WTC11 (cell line): Measurements from ENCODE around the gene RAB8B. TPM values are rescaled to one million over a fixed set of nuclear protein-coding genes. Genes with fewer than 3 reads are reported as not detected.

ENCODE experiments used
- ATAC-seq: fragments of 200-7000 bp; cut with Tn5 transposase; 2 replicates; pipeline ENCODE4 v1.10.0; 2021; ENCODE audit warnings: mild to moderate bottlenecking, moderate library complexity
- CTCF ChIA-PET: fragments of 300-600 bp; sonication (Branson Sonifier 250); formaldehyde crosslinking; loops from one replicate; lab custom pipeline; 2021; ENCODE audit warnings: antibody characterized with exemption; lab: Charles Lee
- POLR2A ChIA-PET: fragments of 350-600 bp; sonication (Branson Sonifier 250); formaldehyde crosslinking; loops from one replicate; lab custom pipeline; 2021; ENCODE audit warnings: antibody characterized with exemption; lab: Charles Lee
- DNase-seq: peaks from one replicate; pipeline ENCODE4 v3.0.0; 2021; ENCODE audit warnings: low spot score
- H3K27ac Mint-ChIP-seq: 2 replicates; pipeline ENCODE4 v1.8.0; 2021; ENCODE audit warnings: mixed read lengths
- H3K27me3 Mint-ChIP-seq: 2 replicates; pipeline ENCODE4 v1.8.0; 2021; ENCODE audit warnings: low read depth, mild to moderate bottlenecking, moderate library complexity, mixed read lengths
- H3K36me3 Mint-ChIP-seq: 2 replicates; pipeline ENCODE4 v1.8.0; 2021; ENCODE audit warnings: mixed read lengths
- H3K4me1 Mint-ChIP-seq: 2 replicates; pipeline ENCODE4 v1.8.0; 2022; ENCODE audit warnings: mixed read lengths
- H3K4me3 Mint-ChIP-seq: 2 replicates; pipeline ENCODE4 v1.8.0; 2021; ENCODE audit warnings: mild to moderate bottlenecking, moderate library complexity, mixed read lengths
- H3K9me3 Mint-ChIP-seq: 2 replicates; pipeline ENCODE4 v1.8.0; 2021; ENCODE audit warnings: mixed read lengths
- ETV6 ChIP-seq: sonication (generic); formaldehyde crosslinking; IDR thresholded peaks from 2 replicates; pipeline ENCODE4 v1.8.1; 2022; ENCODE audit warnings: mild to moderate bottlenecking, missing genetic modification reagents
- total RNA-seq: library from RNA; stranded (reverse); gene quantifications from 3 replicates; pipeline ENCODE4 v1.2.3, GENCODE V29; 2021
- TF ChIP-seq, protein P1 (sequence below): fragments of 250-450 bp; sonication (Bioruptor Pico); IDR thresholded peaks from 2 replicates; pipeline ENCODE4 v1.9.0; 2021; ENCODE audit warnings: mild to moderate bottlenecking
- TF ChIP-seq, protein P2 (sequence below): fragments of 250-450 bp; sonication (Bioruptor Pico); conservative IDR thresholded peaks from 2 replicates; pipeline ENCODE4 v1.9.0; 2021; ENCODE audit warnings: mild to moderate bottlenecking
- TF ChIP-seq, protein P3 (sequence below): fragments of 250-450 bp; sonication (Bioruptor Pico); IDR thresholded peaks from 2 replicates; pipeline ENCODE4 v1.8.0; 2021; ENCODE audit warnings: mild to moderate bottlenecking
- TF ChIP-seq, protein P4 (sequence below): sonication (generic); formaldehyde crosslinking; IDR thresholded peaks from 2 replicates; pipeline ENCODE4 v1.8.1; 2022; ENCODE audit warnings: missing genetic modification reagents, borderline replicate concordance
- TF ChIP-seq, protein P5 (sequence below): sonication (generic); formaldehyde crosslinking; IDR thresholded peaks from 2 replicates; pipeline ENCODE4 v1.8.1; 2022; ENCODE audit warnings: mild to moderate bottlenecking, missing genetic modification reagents, moderate library complexity, borderline replicate concordance

RAB8B gene
- total RNA-seq, 1 experiment from 2014 or later, result 32.5 TPM

DNA sequence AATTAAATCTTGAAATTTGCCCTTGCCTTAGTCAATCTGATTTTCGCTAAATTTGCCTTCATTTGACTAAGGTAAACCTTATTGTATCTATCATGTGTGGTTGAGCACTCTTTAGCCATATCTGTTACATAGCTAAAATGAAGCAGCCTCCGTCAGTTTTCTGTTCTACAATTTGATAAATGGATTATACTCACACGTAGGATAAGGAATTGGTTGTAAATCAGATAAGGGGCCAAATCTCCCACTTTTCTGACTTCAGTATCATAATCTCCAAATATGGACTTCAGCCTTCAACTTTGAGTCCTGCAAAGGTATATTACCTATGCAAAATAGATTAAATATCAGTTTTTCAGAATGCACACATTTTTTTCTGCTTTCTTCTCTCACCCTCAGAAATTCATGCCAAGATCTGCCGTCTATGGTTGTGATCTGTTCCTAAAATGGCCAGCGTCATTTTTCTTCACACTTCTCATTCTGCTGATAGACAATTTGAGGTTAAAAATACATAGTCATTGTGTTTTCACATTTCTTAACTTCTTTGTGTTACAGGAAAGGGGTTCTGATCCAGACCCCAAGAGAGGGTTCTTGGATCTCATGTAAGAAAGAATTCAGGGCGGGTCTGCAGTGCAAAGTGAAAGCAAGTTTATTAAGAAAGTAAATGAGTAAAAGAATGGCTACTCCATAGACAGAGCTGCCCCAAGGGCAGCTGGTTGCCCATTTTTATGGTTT is 36.9 kb downstream of the RAB8B start (continued):
- TF ChIP-seq, protein P1, sequence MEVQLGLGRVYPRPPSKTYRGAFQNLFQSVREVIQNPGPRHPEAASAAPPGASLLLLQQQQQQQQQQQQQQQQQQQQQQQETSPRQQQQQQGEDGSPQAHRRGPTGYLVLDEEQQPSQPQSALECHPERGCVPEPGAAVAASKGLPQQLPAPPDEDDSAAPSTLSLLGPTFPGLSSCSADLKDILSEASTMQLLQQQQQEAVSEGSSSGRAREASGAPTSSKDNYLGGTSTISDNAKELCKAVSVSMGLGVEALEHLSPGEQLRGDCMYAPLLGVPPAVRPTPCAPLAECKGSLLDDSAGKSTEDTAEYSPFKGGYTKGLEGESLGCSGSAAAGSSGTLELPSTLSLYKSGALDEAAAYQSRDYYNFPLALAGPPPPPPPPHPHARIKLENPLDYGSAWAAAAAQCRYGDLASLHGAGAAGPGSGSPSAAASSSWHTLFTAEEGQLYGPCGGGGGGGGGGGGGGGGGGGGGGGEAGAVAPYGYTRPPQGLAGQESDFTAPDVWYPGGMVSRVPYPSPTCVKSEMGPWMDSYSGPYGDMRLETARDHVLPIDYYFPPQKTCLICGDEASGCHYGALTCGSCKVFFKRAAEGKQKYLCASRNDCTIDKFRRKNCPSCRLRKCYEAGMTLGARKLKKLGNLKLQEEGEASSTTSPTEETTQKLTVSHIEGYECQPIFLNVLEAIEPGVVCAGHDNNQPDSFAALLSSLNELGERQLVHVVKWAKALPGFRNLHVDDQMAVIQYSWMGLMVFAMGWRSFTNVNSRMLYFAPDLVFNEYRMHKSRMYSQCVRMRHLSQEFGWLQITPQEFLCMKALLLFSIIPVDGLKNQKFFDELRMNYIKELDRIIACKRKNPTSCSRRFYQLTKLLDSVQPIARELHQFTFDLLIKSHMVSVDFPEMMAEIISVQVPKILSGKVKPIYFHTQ (CRISPR knock-in tag), result no peak

DNA sequence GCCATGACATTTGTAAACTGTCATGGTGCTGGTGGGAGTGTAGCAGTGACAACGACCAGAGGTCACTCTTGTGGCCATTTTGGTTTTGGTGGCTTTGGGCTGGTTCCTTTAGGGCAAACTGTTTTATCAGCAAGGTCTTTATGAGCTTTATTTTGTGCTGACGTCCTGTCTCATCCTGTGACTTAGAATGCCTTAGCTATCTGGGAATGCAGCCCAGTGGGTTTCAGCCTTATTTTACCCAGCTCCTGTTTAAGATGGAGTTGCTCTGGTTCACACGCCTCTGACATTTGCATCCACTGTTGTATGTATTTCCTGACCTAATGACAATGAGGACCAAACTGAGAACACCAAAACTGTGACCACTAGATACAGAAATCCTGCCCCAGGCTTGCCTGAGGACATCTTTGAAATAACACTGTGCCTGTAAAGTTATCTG is 37.6 kb downstream of the RAB8B start:
- ATAC-seq, result no peak
- CTCF ChIA-PET, result no interaction called here
- POLR2A ChIA-PET, result no interaction called here

DNA sequence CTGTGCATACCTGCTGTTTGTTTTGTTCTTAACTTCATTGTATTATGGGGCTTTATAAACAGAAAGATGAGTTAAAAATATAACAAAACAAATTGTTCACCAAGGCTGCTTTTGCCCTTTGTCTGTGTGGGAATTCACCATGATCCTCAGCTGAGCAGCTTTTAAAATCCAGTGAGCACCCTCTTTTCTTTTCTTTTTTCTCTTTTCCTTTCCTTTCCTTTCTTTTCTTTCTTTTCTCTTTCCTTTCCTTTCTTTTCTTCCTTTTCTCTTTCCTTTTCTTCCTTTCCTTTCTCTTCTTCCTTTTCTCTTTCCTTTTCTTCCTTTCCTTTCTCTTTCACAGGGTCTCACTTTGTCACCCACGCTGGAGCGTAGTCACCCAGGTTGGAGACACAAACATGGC is 38.3 kb downstream of the RAB8B start:
- peak overlapping the region; percentile 84 for H3K27ac Mint-ChIP-seq
- POLR2A ChIA-PET, result no interaction called here
- CTCF ChIA-PET, result no interaction called here

More for the DNA sequence above, 37.6 kb downstream of the RAB8B start:
- Mint-ChIP-seq H3K4me1 (peaks cover 10% of the 10 kb centered on the region), H3K27ac (peak overlapping the region; percentile 19; the same call in 1 of the 2 replicates), H3K4me3 (no peak overlapping the region)
- DNase-seq, result no peak
- TF ChIP-seq, protein P2, sequence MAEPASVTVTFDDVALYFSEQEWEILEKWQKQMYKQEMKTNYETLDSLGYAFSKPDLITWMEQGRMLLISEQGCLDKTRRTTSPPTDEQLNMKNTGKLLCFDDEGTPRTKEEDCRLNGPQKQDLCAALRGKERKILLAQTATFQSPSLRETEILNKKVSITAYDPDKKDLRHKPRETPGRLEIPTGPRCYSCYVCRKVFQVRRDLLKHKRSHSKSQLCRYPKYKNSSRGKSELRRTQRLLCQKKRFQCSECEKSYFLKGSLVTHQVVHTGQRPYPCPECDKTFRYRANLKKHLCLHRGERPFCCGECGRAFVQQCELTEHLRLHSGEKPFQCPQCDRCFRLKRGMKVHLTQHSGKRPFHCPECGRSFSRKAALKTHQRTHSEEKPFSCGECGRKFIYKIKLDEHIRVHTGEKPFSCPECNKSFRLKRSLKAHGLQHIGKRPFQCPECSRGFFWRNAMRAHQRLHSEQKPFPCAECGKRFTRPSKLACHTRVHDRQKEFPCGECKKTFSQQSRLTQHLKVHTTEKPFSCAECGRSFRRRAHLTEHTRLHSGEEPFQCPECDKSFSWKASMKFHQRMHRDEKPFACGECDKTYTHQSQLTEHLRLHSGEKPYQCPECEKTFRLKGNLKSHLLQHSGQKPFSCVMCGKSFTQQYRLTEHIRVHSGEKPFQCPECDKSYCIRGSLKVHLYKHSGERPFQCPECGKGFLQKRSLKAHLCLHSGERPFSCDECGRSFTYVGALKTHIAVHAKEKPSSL (CRISPR knock-in tag), result no peak
- TF ChIP-seq, all 79 proteins: peak for 0
- Mint-ChIP-seq H3K36me3 (no peaks in the 10 kb centered on the region), H3K9me3 (no peaks in the 10 kb centered on the region), H3K27me3 (no peaks in the 10 kb centered on the region)

More for the DNA sequence above, 38.3 kb downstream of the RAB8B start:
- TF ChIP-seq, protein P3, sequence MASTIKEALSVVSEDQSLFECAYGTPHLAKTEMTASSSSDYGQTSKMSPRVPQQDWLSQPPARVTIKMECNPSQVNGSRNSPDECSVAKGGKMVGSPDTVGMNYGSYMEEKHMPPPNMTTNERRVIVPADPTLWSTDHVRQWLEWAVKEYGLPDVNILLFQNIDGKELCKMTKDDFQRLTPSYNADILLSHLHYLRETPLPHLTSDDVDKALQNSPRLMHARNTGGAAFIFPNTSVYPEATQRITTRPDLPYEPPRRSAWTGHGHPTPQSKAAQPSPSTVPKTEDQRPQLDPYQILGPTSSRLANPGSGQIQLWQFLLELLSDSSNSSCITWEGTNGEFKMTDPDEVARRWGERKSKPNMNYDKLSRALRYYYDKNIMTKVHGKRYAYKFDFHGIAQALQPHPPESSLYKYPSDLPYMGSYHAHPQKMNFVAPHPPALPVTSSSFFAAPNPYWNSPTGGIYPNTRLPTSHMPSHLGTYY, result no peak
- TF ChIP-seq ETV6 (CRISPR knock-in tag), result no peak
- TF ChIP-seq, protein P4, sequence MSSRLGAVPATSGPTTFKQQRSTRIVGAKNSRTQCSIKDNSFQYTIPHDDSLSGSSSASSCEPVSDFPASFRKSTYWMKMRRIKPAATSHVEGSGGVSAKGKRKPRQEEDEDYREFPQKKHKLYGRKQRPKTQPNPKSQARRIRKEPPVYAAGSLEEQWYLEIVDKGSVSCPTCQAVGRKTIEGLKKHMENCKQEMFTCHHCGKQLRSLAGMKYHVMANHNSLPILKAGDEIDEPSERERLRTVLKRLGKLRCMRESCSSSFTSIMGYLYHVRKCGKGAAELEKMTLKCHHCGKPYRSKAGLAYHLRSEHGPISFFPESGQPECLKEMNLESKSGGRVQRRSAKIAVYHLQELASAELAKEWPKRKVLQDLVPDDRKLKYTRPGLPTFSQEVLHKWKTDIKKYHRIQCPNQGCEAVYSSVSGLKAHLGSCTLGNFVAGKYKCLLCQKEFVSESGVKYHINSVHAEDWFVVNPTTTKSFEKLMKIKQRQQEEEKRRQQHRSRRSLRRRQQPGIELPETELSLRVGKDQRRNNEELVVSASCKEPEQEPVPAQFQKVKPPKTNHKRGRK (CRISPR knock-in tag), result 0 out of 2 replicates have a peak, but pooled peaks have one; percentile 11
- TF ChIP-seq, protein P5, sequence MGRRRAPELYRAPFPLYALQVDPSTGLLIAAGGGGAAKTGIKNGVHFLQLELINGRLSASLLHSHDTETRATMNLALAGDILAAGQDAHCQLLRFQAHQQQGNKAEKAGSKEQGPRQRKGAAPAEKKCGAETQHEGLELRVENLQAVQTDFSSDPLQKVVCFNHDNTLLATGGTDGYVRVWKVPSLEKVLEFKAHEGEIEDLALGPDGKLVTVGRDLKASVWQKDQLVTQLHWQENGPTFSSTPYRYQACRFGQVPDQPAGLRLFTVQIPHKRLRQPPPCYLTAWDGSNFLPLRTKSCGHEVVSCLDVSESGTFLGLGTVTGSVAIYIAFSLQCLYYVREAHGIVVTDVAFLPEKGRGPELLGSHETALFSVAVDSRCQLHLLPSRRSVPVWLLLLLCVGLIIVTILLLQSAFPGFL, result no peak
- TF ChIP-seq, protein P2 (CRISPR knock-in tag), result no peak
- H3K36me3 Mint-ChIP-seq, result no peaks in the 10 kb centered on the region
- DNase-seq (no peak), ATAC-seq (no peak)
- no peaks in the 10 kb centered on the region for H3K27me3 Mint-ChIP-seq
- no peak overlapping the region for H3K4me3 Mint-ChIP-seq
- H3K4me1 Mint-ChIP-seq, result peaks cover 7% of the 10 kb centered on the region; the same call in 1 of the 2 replicates
- H3K9me3 Mint-ChIP-seq, result no peaks in the 10 kb centered on the region
